ENCODE data around the gene UACA.

GRCh38 chr15:70646169-70646568 lies 117.2 kb downstream of the UACA start:
- TF ChIP-seq CTCF (IDR thresholded peaks at IDR 0.05) (no peak), GATA2 (CRISPR knock-in tag; IDR thresholded peaks at IDR 0.05) (no peak), EP300 (IDR thresholded peaks at IDR 0.05; ENCODE audit: borderline replicate concordance in 1 of 2, low read depth in 1 of 2, low read length in 1 of 2) (no peak)

All from SK-N-SH (cell line).